Measurements from ENCODE around the gene PSTPIP2.
A peak's percentile ranks its signal among the peaks of the same experiment; 100 is the strongest.
"Not testable (repeated sequence)": the region's sequence is repeated elsewhere in the genome, so short reads cannot be mapped to it uniquely, and the experiment has no call there.

Gene PSTPIP2

DNA sequence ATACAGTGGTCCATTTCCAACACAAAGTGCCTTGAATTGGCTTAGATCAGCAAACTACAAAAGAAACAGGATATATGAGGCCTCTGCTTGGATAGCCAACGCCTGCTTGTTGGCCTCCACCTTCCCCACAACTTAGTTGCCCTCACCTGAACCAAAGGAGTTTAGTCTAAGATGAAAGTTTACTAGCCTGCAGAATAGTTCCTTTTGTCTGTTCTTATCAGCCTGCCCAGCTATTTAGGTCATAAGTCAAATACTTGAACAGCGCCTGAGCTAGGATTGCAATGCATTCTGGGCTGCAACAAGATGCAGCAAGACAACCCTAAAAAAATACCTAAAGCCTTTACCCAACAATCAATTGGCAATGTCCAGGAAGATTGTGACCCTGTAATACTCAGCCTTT lies 91.8 kb downstream of the PSTPIP2 start:
- DNase-seq, result no peak

DNA sequence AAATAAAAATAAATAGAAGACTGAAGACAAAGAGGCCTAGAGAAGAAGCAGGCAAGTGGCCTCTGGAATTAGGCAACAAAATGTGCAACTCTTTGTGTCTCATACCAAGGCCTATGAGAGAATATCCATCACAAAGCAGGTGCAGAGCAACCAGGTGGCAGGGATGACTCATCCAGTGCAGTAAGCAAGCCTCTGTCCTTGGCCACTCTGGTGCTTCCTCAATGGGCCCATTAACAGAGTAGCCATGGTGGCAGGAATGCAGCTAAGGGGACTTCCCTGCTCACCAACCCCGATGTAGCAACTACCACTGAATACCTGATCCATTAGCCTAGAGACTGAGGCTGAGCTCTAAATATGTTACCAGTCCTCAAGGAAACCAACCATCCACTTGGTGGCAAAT lies 94.0 kb downstream of the PSTPIP2 start:
- DNase-seq, result no peak

DNA sequence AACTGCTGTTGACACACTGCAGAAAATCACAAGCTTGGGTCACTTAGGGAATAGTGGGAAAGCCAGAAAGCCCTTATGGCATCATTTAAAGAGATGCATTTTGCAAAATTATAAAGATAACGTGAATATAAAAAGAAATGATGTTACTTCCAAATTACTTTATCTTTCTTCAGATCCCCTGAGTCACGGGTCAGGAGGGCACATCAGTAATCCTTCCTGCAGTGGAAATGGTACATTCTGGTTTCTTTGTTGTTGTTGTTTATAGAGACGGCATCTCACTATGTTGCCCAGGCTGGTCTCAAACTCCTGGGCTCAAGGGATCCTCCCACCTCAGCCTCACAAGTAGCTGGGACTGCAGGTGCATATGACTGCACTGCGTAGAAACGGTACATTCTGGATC lies 95.1 kb downstream of the PSTPIP2 start:
- no peak for DNase-seq

DNA sequence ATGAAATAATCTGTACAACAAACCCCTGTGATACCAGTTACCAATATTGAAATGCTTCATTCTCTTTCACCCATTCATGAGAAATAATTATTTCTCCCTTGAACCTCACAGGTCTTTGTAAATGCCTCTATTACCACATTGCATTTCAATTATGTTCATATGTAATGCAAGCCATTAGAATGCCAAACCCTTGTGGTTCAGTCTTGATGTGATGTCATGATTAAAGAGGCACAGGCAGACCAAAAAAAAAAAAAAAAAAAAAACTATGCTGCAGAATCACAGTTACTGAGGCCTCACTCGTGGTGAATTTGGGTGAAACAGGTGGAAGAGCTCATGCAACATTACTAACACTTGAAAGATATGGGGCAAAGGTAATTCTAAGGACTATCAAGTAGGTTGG lies 95.5 kb downstream of the PSTPIP2 start:
- DNase-seq, result no peak

DNA sequence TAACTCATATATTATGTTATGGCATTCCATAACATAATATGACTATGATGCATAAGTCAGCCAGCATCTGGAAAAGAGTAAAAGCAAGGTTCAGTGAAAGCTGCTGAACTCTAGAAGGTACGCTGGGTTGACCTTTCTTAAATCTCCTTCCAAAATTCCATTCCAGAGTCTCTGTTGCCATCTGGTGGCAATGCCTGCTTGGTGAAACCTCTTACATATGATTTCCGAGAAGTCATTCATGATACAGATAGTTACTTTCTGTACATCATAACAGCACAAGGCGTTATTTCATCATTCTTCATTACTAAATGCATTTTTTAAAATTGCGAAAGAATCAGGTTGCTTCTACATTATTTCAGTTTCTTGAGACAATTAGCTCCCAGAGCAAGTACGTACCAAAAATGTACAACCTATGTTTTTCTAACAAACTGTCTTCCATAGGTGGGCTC lies 97.9 kb downstream of the PSTPIP2 start:
- peak; percentile 83 for DNase-seq

DNA sequence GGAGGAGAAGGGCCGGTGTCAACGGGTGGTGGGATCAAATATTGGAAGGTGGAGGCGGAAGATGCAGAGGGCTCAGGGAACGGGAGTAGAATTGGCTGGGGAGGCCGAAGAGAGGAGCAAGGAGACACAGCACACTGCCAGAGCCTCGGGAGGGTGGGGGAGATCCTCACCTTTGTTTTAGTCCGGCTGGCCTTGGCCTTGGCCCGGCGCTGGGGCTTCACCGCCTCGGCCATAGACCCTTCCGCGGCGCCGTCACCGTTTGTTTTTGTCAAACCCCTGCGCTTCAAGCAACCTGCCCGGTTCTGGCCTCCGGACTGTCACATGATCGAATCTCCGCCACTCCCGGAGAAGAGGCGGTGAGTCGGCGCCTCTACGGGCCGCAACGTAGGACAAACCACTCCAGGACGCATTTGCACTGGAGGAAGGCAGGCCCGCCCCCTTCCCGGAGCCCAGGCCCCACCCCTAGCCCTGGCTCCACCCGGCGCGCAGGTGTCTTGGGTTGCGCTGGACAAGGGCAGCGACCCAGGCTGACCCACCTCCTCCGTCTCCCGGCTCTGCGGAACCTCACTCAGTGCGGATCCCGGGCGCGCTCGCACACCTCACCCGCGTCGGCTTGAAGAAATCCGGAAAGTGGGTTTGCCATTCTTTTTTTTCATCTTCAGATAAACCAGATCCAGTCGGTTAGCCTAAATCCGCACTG lies 104.9 kb downstream of the PSTPIP2 start, which contains the start of gene EPG5:
EPG5 (minus strand) TSS at position 323 of the 700 bp plus-strand sequence; CDS start at position 233, 90 bp downstream.
- peak; percentile 97 for DNase-seq

DNA sequence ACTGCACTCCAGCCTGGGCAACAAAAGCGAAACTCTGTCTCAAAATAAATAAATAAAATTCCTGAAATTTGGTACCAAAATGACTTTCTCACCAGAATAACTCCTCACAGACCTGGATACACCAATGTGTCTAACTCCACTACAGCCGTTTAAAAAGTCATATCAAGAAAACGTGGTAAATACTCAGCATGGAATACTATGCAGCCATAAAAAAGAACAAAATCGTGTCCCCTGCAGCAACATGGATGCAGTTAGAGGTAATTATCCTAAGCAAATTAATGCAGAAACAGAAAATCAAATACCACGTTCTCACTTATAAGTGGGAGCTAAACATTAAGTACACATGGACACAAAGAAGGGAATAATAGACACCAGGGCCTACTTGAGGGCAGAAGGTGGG lies 107.1 kb downstream of the PSTPIP2 start:
- DNase-seq, result not testable (repeated sequence)

DNA sequence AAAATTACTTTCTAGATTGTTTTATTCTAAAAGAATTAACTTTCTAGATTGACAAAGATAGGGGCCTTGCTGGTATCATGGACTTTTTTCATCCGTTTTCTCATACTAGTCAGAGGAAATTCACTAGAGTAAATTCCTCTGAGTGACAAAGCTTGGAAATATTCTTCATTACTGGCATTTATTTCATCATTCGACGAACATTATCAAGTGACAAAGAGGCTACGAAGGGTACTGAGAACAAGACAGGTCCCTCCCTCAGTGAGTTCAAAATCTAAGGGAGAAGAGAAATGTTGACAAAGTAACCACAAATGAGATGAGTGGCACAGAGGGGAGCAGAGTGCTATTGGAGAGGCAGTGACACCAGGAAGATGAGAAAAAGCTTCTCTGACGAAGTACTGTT lies 109.2 kb downstream of the PSTPIP2 start:
- peak; percentile 31 for DNase-seq

DNA sequence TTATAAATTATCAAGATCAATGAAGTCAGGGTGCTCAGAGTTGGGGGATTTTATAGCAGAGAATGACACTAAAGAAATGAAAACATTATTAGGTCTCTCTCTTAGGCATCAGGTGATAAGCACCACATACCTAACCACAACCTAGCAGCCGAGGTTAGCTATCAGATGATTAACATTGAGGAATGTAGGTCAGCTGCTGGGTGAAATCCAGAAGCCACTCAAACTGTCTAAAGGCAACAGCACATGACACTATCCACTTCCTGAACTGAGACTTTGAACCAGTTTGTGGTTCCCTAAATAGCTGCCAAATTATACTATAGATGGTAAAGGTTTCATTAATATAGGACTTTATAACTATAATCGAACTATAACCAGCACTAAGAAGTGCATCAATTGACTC lies 109.6 kb downstream of the PSTPIP2 start:
- DNase-seq, result peak; percentile 58

DNA sequence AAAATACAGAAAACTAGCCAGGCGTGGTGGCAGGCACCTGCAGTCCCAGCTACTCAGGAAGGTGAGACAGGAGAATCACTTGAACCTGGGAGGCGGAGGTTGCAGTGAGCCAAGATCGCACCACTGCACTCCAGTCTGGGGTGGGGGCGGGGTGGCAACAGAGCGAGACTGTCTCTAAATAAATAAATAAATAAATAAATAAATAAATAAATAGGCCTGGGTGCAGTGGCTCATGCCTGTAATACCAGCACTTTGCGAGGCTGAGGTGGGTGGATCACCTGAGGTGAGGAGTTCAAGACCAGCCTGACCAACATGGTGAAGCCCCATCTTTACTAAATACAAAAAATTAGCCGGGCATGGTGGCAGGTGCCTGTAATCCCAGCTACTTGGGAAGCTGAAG lies 112.6 kb downstream of the PSTPIP2 start:
- not testable (repeated sequence) for DNase-seq

DNA sequence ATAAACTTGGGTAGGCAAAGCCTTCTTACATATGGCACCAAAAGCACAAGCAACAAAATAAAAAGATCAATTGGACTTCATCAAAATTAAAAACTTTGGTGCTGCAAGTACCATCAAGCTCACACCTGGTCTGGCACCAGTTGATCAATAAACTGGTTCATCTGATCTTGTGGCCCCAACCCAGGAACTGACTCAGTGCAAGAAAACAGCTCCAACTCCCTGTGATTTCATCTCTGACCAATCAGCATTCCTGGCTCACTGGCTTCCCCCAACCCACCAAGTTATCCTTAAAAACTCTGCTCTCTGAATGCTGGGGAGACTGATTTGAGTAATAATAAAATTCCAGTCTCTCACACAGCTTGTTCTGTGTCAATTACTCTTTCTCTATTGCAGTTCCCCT lies 113.3 kb downstream of the PSTPIP2 start:
- DNase-seq, result peak; percentile 15

DNA sequence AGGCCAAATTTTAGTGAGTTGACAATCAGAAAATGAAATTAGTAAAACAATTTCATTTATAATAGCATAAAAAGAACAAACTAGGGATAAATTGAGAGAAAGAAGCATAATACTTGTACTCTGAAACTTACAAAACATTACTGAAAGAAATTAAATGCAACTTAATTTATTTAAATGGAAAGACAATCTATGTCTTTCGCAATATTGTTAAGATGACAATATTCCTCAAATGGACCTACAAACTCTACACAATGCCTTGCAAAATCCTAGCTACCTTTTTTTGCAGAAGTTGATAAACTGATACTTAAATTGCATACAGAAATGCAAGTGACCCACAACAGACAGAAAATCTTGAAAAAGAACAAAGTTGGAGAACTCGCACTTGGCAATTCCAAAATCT lies 114.0 kb downstream of the PSTPIP2 start:
- DNase-seq, result no peak

DNA sequence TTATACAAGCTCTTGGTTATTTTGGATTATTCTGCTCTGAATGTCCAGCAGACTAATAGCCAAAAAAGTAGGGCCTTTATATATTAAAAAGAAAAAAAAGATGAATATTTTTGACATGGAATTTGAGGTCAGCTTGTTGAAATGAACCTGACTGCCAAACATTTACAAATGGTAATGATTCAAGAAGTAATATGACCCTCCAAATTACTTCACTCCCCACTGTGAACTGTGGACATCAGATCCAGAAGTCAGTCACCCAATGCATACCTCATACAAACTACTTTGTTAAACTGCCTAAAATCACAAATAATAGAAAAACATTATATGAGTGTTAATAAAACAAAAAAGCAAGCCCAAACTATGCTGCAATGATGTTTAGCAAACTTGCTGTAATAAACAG lies 115.0 kb downstream of the PSTPIP2 start:
- no peak for DNase-seq

DNA sequence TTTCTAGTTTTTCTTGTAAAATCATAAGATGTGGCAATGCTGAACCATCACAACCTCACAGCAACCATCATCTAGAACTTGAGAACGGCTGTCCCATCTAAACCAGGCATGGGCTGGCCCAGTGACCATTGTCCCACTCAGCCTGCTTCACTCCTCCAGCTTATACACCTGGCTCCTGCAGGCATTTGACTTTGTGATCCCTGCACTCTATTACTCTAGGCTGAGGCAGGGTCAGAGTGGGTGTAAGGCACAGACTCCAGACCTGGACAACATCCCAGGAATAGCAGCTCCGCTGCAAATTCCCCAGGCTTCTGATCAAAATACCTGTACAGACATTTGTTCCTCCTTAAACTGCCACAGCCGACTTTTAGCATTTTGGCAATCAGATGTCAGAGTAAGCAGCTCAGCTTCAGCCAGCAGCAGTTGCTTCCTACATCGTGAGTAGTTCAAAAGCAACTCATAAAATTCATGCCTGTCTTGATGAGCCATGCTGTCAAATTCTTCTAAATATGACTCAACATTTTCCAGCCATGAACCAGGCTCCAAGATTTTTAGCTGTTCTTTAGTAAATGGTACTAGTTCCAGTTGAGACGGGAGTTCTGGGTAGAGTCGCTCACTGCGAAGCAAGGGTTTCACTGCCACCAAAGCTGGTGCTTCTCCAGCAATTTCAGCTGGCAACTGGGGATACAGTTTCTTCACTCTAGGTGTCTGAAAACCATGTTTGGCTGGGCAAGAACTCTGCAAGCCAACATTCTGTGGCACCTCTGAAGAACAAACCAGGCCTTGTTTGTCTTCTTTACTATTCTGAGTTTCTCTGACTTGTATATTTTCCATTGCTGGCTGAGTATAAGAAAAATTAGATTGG lies 117.8 kb downstream of the PSTPIP2 start:
- DNase-seq, result no peak

DNA sequence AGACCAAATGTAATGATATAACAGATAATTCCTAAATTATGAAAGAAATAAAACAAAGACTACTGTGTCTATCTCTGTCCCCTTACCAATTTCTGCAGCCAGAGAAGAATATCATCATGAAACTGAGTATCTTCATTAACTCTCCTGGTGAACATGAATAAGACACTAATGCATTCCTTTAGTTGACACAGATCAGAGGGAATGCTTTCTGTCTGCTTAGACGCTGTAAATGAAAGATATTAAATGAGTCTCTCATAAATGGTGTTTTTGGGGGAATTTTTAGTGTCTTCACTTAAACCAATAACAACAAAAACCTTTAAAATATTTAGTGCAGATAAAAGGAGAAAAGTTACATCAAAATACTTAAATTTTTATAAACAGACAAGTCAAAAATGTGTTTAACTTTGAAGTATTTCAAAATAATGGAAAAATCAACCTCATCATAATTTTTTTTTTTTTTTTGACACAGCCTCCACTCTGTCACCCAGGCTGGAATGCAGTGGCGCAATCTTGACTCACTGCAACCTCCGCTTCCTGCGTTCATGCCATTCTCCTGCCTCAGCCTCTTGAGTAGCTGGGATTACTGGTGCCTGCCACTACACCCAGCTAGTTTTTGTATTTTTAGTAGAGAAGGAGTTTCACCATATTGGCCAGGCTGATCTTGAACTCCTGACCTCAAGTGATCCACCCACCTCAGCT lies 120.9 kb downstream of the PSTPIP2 start:
- no peak for DNase-seq

DNA sequence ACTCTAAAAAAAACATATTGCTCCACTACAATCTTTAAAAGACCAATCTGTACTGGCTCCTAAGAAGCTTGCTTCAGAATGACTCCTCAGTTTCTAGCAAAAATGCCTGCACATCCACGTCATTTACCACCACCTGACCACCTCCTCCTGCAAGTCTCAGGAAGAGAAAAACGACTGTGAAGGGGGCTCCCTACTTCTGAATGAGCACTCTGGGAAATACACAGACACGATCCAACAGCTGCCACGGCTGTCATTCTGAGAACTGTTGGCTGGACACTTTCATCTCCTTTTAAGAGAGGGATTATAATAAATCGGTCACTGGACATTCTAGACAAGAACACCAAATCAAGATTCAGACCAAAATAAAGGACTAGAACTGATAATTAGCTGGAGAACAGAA lies 126.4 kb downstream of the PSTPIP2 start:
- no peak for DNase-seq

DNA sequence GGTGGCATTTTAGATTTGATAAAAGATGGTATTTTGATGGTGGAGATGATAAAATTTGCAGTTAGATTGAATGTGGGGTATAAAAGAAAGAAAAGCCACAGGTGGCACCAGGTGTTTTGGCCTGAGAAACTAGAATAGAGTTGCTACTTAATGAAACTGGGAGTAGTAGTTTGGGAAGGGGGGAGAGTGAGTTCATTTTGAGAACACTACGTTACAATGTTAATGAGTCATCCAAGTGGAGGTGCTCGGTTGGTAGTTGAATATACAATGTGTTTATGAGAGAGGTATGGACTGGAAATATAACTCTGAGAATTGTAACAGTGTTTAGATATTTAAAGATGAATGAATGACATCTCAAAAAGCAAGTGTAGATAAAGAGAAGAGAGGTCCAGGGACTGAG lies 131.3 kb downstream of the PSTPIP2 start:
- DNase-seq, result peak; percentile 24

DNA sequence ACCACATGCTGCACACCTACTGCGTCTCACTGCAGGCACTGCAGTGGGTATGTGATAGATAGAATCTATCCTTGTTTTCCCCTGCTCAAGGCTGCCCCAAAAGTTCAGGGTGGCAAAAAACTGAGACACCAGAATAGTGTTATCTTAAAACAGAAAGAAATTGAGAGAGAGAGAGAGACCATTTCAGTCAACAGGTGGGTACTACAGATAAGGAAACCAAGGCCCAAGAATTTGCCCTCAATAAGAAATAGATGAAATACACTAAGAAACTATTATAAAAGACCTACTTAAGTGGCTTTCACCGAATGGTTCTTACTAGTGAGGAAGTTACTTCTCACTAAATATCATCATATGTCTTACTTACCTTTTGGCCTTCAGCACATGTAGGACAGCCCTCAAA lies 132.8 kb downstream of the PSTPIP2 start:
- no peak for DNase-seq

DNA sequence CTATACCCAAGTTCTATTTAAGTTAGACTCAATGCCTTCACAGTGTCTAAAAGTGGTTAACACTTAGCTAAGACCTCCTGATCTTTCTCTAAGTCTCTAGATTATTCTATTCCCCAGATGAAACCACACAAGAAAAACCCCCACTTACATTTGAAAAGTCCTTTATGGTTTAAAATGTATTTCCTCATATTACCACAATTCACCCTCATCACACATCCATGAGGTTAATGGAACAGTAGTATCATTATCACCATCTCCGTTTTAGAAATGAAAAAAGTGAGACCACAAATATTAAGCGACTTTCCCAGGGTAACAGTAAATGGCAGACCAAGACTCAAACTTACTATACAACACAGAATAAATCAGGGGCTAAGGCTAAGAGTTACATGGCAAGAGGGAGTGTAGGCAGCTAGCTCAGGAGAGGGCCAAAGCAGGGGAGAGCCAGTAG lies 133.5 kb downstream of the PSTPIP2 start:
- DNase-seq, result peak; percentile 48

DNA sequence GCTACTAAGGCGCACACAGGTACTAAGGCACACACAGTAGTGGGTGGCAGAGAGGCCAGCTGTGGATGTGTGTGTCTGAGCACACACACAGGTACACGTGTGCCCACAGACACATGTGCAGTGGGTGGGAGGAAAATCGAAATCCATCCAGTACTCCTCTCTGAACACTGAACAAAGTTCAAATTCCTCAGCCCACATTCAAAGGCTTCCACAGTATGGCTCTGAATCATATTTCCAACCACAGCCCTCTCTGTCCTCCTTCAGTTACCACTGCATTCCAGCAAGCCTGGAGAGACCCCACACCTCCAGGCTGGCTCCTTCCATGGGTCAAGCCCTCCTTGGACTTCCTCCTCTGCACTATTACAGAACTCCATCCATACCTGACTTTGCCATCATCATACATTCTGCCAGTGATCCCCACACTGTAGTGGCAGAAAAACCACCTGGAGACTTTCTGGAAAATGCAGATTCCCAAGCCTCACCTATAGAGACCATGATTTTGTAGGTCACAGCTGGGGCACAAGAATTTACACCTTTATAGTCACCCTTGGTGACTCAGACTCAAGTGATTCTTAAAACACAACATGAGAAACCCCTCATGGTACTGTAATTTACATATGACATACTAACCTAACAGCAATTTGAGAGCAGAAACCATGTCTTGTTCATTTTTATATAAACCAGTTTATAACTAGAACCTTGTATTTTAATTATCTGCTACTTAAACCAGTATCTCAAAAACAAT lies 136.3 kb downstream of the PSTPIP2 start:
- DNase-seq, result no peak
